Sigmoid colon (tissue), 4 donors: Measurements from ENCODE around the gene CLSTN2.

ENCODE experiments used
- POLR2AphosphoS5 ChIP-seq, 4 donors: sonication (generic); formaldehyde crosslinking; IDR thresholded peaks; one replicate each; pipeline ENCODE4 v1.6.1; 2017; ENCODE audit warnings: antibody characterized with exemption in 4 of 4
- TF ChIP-seq, protein P1 (sequence below), 4 experiments: fragments of 450-650 bp in 3 of 4; fragments of 200-600 bp in 1 of 4; IDR thresholded peaks; one replicate each; pipeline ENCODE4 v1.5.1; 2016 to 2019; ENCODE audit warnings: antibody characterized with exemption in 4 of 4, mild to moderate bottlenecking in 3 of 4, moderate library complexity in 2 of 4

DNA sequence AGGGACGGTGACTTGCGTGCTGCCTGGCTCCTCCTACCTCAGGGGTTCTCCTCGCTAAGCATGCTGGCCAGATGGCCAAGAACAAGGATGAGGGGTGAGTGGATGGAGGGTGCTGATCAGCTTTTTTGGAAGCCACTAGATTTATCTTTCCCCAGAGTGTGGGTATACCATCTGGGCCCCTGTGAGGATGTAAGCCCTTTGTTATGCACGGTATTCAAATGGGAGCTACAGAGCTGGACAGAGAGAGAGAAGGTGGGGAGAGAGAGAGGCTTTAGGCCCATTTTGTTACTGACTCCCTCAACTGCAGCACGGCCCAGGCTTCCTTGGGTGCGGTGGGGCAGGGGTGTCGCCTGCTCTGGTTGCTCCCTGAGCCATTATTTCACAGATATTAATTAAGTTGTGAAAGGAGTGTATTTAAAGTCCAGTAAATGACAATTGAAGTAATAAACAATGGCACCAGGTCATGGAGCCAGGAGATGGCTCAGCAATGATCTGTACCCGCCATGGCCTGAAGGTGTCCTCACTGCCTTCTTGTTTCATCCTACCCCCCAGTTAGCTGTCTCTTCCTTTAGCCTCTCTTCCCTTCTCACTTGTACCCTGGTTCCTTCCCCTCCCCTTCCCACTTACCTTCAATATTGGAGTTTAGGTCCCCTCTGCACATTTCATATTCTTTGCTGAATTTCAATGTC lies 158.0 kb downstream of the CLSTN2 start:
- TF ChIP-seq, protein P1, sequence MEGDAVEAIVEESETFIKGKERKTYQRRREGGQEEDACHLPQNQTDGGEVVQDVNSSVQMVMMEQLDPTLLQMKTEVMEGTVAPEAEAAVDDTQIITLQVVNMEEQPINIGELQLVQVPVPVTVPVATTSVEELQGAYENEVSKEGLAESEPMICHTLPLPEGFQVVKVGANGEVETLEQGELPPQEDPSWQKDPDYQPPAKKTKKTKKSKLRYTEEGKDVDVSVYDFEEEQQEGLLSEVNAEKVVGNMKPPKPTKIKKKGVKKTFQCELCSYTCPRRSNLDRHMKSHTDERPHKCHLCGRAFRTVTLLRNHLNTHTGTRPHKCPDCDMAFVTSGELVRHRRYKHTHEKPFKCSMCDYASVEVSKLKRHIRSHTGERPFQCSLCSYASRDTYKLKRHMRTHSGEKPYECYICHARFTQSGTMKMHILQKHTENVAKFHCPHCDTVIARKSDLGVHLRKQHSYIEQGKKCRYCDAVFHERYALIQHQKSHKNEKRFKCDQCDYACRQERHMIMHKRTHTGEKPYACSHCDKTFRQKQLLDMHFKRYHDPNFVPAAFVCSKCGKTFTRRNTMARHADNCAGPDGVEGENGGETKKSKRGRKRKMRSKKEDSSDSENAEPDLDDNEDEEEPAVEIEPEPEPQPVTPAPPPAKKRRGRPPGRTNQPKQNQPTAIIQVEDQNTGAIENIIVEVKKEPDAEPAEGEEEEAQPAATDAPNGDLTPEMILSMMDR (IDR thresholded peaks at IDR 0.05), result no peak
- no peak for TF ChIP-seq POLR2AphosphoS5 (IDR thresholded peaks at IDR 0.05)
